ENCODE data around the gene FERD3L.

DNA sequence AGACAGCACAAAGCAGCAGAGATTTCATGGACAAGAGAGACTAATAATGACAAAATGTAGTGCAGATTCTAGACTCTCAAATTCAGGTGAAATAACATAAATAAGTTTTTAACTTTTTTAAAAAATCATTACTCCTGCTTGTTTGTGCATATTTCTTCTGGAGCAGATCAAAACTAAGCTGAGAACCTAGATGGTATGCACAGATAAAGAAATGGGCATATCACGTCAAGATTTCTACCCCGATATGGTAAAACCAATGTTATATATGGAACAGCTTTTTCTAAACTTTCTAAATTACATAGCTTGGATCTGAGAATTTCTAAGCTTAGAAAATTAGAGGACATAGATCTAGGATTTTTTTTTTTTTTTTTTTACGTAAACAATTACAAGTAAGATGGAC lies 46.0 kb downstream of the FERD3L start:
- TF ChIP-seq, protein P1, sequence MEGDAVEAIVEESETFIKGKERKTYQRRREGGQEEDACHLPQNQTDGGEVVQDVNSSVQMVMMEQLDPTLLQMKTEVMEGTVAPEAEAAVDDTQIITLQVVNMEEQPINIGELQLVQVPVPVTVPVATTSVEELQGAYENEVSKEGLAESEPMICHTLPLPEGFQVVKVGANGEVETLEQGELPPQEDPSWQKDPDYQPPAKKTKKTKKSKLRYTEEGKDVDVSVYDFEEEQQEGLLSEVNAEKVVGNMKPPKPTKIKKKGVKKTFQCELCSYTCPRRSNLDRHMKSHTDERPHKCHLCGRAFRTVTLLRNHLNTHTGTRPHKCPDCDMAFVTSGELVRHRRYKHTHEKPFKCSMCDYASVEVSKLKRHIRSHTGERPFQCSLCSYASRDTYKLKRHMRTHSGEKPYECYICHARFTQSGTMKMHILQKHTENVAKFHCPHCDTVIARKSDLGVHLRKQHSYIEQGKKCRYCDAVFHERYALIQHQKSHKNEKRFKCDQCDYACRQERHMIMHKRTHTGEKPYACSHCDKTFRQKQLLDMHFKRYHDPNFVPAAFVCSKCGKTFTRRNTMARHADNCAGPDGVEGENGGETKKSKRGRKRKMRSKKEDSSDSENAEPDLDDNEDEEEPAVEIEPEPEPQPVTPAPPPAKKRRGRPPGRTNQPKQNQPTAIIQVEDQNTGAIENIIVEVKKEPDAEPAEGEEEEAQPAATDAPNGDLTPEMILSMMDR (IDR thresholded peaks at IDR 0.05), result no peak
- no peak for TF ChIP-seq POLR2A (IDR thresholded peaks at IDR 0.05; ENCODE audit: low read depth)
- TF ChIP-seq POLR2AphosphoS5 (IDR thresholded peaks at IDR 0.05), result no peak
- no peak for TF ChIP-seq EP300 (IDR thresholded peaks at IDR 0.05)
